ENCODE data around the gene XKRX.

The XKRX gene
- total RNA-seq = 0.14 to 0.72 reads per million in 2 donors

DNA sequence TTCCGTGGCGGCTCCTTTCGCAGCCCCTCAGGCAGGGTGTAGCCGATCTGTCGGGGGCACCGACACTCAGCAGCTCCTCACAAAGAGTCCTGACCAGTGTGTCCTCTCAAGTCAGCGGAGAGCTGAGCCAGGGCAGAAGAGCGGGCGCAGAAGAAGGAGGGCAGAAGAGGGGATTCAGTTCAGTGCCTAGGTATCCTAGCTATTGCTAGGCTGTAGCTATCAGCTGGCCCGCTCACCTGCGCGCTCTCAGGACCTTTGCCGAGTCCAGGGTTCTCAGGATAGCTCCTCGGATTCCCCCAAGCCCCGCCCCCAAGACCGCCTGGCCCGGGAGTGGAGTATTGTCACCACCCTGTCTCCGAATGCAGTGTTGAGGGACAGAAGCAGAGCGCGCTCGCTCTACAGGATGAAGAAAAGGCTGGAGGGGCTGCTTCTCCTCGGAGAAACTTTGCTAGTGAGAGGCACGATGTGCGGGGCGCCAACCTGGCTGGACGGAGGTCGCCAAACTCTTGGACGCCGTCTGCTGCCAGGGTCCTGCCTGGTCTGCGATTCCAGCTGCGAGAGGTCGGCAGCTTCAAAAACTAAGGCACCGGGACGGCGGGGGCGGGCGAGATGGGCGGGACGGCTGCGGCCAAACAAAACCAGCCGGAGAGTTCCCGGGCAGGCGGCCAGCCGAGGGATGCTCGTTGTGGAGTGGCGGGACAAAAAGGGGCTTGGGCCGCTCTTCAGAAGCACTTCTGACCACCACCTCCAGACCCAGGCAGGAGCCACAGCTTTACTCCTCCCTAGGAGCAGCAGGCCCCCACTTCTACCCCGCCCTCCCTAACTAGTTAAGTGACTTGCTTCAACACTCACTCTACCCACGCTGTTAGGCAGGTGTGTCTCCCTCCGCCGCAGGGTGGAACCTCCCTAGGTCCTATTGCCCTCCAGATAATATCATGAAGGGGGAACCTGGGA is at the start of gene XKRX:
Gene XKRX (minus strand): TSS at position 258 of the 954 bp plus-strand sequence. CDS start 613 bp downstream, outside the sequence.
- no peak for DNase-seq

DNA sequence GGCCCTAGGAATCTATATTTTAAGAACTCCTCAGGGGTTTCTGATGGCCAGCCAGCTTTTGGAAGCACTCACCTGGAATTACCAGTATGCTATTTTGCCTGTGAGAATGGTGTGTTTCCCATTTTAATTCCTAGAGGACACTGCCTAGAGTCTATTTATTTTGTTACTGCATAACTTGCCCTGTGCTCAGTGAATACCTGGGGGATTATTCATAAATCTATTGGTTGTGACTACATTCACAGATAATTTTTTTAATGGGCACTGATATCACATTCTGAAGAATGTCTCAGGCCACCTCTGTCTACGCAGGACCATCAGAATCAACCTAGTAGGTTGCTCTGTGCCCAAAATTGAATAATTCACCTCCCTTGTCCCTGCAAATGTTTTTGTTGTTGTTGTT is 47.5 kb upstream of the XKRX start:
- no peak for DNase-seq

DNA sequence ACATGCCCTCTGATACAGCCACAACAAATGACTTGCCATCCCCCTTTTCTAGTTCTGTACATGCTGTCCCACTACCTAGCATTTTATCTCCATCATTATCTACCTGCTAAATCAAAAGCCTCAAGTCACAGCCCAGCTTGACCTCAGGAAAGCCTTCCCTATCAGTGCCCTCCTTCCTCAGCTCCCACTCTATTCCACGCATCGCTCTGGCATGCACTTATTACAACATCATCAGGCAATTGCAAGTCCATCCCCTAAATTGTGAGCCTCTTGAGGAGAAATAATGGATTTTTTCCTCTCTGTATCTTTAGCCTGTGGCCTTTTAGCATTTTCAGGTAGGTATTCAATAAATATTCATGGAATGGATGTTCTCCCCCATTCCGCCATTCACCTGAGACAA is 46.5 kb upstream of the XKRX start:
- no peak for DNase-seq

DNA sequence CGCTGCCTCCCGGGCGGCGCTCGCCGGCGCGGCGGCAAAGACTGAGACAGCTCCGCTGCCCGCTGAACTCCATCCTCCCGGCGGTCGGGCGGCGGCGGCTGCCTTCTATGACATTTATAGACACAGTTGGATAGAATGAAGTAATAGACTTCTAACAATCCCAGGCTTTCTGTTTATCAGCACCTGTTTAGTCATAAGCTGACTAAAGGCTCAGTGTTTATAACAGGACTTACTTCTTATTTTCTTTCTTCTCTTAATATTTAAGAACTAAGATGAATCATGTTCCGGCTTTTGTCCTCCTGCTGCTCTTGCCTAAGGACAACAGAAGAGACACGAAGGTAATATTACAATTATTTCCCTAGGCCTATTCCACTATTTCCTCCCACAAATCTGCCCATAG is 44.7 kb upstream of the XKRX start:
- no peak for DNase-seq

DNA sequence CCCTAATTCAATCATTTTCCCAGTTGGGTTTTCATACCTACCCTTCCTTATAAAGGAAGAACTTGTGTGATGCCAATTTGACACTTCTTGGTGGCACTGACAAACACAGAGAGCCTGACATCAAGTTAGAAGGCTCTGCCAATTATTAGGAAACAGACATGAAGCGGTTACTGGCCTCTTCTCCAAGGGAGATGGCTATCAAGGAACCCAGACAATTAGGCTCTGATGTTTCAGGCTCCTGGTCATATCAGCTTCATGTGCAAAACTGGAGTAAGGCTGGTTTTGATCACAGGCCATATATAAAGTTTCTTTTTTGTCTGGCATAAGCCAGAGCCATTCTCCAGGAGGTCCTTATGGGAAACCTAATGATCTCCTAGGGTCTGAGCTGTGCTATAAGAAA is 41.2 kb upstream of the XKRX start:
- no peak for DNase-seq

DNA sequence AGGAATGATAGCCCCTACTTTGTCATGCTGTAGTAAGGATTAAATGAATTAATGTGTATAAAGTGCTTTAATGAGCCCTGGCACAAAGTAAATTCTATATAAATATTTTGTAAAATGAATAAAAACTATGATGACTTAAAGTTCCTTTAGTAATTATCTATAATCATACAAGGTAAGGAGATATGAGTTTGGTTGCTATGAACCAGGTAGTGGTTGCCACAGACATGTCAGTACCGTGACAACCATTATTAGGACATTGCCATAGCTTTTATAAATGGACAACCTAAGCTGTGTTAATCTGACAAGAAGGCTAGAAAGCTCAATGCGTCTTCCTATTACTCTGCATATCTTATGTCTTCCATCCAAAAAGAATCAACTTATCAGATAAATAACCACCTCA is 40.7 kb upstream of the XKRX start, which contains the start of gene ARL13A:
Gene ARL13A (plus strand): TSS at position 301 of the 400 bp plus-strand sequence. CDS start 3,982 bp downstream, outside the sequence.
- no peak for DNase-seq

DNA sequence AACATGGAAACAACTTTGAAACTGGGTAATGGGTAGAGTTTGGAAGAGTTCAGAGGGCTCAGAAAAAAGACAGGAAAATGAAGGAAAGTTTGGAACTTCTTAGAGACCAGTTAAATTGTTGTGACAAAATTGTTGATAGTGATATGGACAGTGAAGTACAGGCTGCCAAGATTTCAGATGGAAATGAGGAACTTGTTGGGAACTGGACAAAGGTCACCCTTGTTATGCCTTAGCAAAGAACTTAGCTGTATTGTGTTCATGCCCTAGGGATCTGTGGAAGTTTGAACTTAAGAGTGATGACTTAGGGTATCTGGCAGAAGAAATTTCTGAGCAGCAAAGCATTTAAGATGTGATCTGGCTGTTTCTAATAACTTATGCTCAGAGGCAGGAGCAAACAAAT is 35.6 kb upstream of the XKRX start:
- DNase-seq = no peak

DNA sequence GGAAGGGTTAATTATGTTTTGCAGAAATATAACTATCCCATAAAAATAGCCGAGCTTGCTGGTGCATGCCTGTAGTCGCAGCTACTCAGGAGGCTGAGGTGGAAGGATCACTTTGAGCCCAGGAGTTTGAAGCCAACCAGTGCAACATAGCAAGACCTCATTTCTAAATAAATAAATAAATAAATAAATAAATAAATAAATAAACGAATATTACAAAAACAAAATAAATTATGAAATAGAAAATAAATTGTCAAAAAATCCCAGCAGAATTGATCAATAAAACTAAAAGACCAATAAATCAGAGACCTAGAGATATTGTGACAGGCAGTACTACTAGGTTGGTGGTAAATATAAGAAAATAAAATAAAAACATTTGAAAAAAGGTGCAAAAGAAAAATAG is 34.1 kb upstream of the XKRX start:
- DNase-seq = no peak

DNA sequence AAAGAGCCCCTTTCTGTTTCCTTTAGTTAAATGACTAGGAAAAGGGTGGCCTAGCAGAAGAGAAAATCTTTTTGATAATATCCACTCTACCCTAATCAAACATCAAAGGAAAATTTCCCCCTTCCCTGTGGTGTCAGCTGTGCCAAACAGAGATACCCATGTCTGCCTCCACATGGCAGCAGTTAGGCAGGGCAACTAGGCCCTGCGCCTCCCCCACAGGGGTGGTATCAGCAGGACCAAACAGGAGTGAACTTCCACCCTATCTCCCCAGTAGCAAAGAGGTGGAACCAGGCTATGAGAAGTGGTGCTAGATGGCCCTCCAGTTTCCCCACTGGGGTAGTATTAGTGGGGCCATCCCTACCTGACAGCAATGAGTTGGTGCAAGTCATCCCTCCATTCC is 19.8 kb upstream of the XKRX start:
- DNase-seq = no peak

DNA sequence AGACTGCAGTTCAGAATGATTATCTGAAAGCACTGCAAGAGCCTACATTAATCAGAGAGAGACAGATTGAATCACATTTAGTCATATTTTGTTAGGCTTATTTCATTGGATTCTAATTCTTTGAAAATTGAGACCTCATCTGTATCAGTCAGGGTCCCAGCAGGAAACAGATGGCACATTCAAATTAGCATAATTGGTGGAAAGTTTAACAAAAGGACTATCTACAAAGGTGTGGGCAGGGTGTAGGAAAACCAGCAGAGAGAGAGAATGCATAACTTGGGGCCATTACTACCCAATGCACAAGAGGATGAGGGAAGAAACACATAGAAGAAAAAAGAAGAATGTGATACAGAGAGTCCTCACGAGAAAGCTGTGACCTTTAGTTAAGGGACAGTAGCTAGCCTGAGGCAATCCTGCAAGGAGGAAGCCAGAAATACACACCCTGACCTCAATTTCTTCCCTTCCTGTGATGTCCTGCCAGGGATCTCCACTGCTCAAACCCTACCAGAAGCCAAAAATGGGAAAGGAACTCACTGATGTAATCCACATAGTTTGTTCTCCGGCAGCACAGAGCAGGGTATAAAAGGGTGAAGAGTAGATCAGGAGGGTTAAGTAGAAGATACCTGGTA is 17.7 kb upstream of the XKRX start:
- no peak for DNase-seq

DNA sequence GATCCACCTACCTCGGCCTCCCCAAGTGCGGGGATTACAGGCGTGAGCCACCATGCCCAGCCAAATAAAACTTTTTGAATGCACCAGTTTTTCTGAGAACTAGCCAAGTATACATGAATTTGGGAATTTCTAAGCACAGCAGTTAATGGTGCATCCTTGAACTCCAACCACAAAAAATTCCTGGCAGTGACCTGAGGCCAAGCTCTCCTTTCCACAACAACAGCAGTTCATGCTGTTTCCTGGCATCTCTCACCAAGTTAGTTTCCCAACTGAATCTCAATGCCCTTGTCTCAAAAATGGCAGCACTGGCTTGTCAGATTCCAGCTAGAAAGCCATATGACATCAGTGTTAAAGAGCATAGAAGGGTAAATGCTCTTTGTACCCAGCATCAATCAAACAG is 15.9 kb upstream of the XKRX start:
- DNase-seq = no peak

DNA sequence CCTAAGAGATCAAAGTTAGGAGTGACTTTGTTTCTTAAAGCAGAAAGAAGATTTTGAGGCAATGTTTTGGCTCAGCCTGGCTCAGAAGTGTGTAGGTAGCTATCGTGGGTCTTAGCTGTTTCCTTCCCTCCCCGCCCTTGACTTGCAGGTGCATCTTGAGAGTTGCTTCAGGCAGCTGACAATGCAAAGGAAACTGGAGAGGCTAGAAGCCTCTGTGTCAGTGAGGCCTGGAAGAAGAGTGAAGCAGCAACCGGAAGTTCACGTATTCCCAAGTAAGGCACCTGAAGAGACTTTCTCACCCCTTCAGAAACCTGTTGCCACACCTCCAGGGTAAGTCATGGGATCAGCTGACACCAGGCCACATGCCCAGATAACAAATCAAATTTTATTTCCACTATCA is 10.6 kb upstream of the XKRX start:
- DNase-seq = no peak

DNA sequence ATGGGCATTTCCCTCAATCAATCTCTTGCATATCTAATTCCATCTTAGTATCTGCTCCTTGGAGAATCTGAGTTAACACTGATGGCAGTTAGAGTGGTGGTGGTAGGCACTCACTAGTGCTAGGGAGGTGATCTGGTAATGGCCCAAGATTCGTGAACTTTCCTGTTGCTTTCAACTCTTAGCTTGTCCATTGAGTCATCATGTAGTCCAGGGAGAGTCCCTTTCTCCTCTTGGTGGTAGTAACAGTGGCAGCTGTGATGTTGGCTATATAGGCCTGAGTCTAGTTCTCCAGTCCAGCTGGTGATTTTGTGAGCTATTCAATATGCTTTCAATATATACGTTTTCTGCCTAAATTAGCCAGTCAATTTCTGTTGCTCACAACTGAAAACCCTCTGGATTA is 7.0 kb upstream of the XKRX start:
- DNase-seq = no peak

DNA sequence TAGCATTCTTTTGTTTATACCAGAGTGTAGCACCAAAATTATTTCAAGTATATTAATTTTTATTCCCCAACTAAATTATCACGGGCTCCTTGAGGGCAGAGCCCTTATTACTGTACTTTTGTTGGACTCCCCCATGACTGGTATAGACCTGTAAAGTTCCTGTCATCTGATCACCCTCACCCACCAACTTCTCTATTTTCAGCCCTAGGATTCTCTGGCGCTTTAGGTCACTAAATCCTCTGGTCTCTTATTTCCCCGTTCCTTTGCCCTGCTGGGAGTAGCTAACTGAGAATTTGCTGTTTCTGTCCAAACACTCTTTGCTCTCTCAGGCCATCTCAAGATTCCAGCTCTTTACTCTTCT is 3.2 kb upstream of the XKRX start:
- no peak for DNase-seq

DNA sequence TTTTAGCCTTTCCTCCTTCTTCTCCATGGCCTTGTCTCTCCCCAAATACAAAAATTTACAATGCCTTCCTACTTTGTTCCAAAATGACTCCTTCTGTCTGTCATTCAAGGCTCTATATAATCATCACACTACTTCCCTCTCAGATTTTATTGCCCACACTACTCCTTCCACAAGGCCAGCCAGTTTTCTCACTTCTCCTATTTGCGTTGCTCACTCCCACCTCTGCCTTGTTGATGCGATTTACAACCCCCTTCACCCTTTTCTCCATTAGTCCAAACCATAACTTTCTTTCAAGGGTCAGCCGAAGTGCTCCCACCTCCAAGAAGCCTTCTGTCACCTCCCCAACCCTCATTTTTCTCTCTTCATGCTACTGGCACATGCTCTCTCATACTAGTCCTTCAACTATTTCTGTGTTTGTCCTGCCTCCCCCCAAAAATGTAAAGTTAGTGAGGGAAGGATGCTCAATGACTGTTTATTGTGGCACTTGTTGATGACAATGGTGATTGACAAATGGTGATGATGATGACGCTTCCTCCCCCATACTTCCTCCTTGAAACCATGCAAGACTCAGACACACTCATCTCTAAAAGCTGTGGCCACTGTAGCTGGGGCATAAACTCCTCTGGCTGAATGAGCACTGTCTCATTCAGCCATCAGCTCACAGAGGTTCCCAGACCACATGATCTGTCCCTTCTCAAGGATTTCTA is 2.7 kb upstream of the XKRX start:
- DNase-seq = no peak

DNA sequence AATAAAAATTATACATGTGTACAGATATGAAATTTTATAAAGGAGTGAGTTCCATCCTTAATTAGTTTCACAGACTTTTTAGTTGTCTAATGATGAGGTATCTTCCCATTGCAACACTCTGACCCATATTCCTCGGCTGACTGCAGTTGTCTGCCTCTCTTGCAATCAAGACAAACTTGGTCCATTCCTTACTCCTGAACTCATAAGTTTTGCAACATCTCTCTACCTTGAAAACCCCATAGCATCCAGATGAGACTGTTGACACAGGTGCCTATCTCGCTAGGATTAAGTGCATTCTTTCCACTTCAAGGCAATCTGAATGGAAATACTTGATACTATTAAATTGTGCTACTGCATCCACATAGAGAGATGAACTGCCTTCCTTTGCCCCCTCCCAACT is 2.3 kb downstream of the XKRX start:
- no peak for DNase-seq

DNA sequence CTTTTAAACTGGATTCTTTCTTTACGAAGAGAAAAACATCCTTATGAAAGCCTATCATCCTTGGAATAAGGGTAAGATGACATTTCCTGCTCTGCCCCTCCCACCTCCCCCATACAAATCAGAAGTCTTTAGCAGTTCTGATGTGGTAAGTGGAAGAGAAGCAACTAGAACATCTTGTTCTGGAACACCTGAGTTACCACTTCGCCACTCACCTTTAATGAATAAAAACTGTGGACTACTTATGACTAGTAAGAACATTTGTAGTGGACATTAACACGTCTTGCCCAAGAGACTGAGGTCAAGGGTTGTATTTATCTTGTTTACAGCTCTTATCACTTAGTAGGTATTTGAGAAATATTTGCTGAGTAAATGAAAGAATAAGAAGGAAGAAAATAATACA is 4.3 kb downstream of the XKRX start:
- DNase-seq = no peak

DNA sequence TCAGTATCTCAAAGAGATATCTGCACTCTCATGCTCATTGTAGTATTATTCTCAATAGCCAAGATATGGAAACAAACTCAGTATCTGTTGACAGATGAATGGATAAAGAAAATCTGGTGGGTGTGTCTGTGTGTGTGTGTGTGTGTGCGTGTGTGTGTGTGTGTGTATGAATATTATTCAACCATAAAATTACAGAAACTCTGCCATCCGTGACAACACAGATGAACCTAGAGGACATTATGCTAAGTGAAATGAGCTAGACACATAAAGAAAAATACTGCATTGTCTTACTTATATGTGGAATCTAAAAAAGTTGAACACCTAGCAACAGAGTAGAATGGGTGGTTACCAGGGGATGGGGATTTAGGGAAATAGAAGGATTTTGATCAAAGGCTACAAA is 13.2 kb downstream of the XKRX start:
- no peak for DNase-seq

DNA sequence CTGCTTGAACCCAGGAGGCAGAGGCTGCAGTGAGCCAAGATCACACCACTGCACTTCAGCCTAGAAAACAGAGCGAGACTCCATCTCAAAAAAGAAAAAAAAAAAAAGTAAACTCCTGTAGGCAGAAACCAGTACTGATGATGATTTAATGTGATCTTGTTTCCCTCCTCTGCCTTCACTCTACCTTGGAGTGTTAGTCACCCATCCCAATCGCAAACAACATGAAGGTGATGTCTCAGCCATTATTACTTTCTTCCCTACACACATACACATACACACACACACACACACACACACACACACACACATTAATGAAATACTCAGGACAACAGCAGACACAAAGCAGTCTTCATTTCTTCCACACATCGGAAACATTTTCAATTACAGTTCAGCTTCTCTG is 15.6 kb downstream of the XKRX start:
- no peak for DNase-seq

DNA sequence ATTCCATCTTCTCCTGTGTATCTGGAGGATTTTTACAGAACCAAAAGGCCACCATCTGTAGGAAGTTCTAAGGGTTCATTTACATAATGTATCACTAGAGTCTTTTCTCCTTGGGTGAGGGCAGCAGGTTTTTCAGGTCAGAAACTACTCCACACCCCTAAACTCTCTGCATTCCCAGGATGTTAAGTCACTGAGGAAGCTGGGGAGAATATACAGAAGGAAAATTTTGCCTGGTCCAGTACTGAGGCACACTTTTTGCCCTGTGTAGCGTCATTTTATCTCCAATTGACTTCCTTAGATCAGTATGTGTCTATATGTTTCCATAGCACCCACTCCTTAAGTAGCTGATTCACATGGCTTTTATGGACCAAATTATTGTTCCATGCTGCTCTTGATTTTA is 17.0 kb downstream of the XKRX start:
- DNase-seq = no peak

DNA sequence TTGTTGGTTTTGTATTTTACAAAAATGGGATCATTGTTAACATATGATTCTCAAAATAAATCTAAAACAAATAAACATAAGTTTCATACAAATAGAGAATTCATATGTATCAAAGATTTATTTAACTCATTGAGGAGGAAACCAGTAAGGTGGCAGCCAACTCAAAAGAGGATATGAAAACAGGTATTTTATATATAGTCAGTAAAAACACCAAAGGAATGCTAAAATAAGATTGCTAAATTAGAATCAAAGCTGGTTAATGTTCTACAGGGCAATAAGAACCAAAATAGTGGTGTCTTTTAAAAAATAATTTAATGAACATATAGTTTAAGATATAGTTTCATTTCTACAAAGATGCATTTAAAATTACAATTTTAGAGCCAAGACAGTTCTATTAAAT is 23.1 kb downstream of the XKRX start:
- DNase-seq = no peak

DNA sequence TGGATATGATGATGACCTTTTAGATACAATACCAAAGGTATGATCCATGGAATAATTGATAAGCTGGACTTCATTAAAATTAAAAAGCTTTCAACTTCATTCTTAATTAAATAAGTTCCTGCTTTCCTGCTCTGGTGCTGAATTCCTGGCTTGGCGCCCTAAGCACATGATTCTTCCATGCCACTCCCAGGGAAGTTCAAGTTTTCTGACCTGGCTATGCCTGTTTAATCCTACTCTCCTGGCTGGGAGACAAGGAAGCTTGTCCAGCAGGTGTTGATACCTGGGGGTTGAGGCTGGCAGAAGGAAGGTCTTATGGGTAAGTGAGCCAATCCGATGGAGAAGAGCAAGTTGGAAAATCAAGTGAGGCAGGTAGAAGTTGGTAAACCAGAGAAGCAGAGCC is 24.3 kb downstream of the XKRX start:
- no peak for DNase-seq

DNA sequence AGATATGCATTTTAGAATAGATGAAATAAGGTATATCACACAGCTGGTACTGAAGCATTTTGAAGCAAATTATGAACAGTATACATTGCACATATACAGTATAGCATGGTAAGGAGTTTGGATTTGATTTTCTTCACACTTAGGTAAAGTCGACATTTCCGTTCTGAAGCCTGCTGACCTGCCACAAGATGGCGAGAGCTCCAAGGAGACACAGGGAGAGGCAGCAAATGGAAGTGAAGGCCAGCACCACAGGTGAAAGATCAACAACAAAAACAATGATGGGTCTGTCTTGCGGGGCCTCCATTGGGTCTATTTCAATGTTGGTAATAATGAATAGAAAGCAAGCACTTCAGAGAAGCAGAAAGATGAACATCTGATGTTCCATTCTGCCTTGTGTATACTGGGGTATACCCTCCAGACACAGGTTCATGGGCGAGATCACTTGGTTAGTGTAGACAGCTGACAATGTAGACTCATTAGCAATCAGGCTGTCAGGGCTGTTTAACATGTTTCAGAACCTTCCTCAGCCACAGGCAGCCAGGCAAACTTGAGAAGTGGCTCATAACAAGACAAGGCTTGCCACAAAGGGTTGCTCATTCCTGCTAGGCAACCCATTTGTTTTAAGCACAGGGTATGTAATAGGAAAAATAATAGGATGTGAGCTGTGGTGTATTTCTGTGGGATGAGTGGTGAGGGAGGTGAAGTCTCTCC is 33.2 kb downstream of the XKRX start:
- DNase-seq = no peak
